DLD1 (cell line): Measurements from ENCODE around the gene DMAC2L.
"Not testable (repeated sequence)": the region's sequence is repeated elsewhere in the genome, so short reads cannot be mapped to it uniquely, and the experiment has no call there.

Source experiments
- in situ Hi-C: cut with HindIII; loops from 2 replicates; pipeline ENCODE4 v1.10.0; 2017; ENCODE audit warnings: low sequenced_read_pairs

DMAC2L gene

GRCh38 chr14:50353126-50353525 is 41.0 kb downstream of the DMAC2L start:
- in situ Hi-C loops, result no loop called here

- in situ Hi-C loops, result no loop called here
Observed at GRCh38 chr14:50354527-50354926, 42.4 kb downstream of the DMAC2L start.

GRCh38 chr14:50355692-50356091 is 43.6 kb downstream of the DMAC2L start:
- in situ Hi-C loops, result no loop called here

- in situ Hi-C loops, result not testable (repeated sequence)
Observed at GRCh38 chr14:50356283-50356682, 44.2 kb downstream of the DMAC2L start.

GRCh38 chr14:50357124-50357523 is 45.0 kb downstream of the DMAC2L start:
- in situ Hi-C loops, result no loop called here

- in situ Hi-C loops, result no loop called here
Observed at GRCh38 chr14:50357753-50358395, 45.8 kb downstream of the DMAC2L start.

GRCh38 chr14:50359631-50360030 is 47.5 kb downstream of the DMAC2L start:
- in situ Hi-C loops, result no loop called here

GRCh38 chr14:50360093-50360492 is 48.0 kb downstream of the DMAC2L start:
- in situ Hi-C loops, result no loop called here

- in situ Hi-C loops, result no loop called here
Observed at GRCh38 chr14:50360851-50361250, 48.7 kb downstream of the DMAC2L start.

GRCh38 chr14:50361473-50362403 is 49.6 kb downstream of the DMAC2L start:
- in situ Hi-C loops, result not testable (repeated sequence)

- in situ Hi-C loops, result no loop called here
Observed at GRCh38 chr14:50362764-50363713, 50.9 kb downstream of the DMAC2L start.

GRCh38 chr14:50363714-50364111 is 51.6 kb downstream of the DMAC2L start:
- in situ Hi-C loops, result no loop called here

GRCh38 chr14:50364792-50365191 is 52.7 kb downstream of the DMAC2L start:
- in situ Hi-C loops, result no loop called here

GRCh38 chr14:50365572-50365971 is 53.4 kb downstream of the DMAC2L start:
- in situ Hi-C loops, result not testable (repeated sequence)

GRCh38 chr14:50366115-50366514 is 54.0 kb downstream of the DMAC2L start:
- in situ Hi-C loops, result no loop called here

GRCh38 chr14:50366589-50366988 is 54.5 kb downstream of the DMAC2L start:
- in situ Hi-C loops, result no loop called here

- in situ Hi-C loops, result no loop called here
Observed at GRCh38 chr14:50371546-50371945, 59.4 kb downstream of the DMAC2L start.

- in situ Hi-C loops, result no loop called here
Observed at GRCh38 chr14:50373959-50374358, 61.8 kb downstream of the DMAC2L start.

- in situ Hi-C loops, result no loop called here
Observed at GRCh38 chr14:50375760-50376159, 63.6 kb downstream of the DMAC2L start.
